Bronchial epithelial cell (primary cell): ENCODE results near the gene TSPAN15. TPM values are rescaled to one million over a fixed set of nuclear protein-coding genes. Genes with fewer than 3 reads are reported as not detected.

ENCODE experiments used
- DNase-seq: peaks from one replicate; pipeline ENCODE4 v3.0.0-alpha.2; 2010; ENCODE audit warnings: low read depth
- FAIRE-seq: peaks from 2 replicates; lab custom pipeline; 2011; peaks lifted over from hg19 to GRCh38; lab: Jason Lieb, UNC
- H3K27me3 ChIP-seq: 2 replicates; pipeline ENCODE4 v1.5.1; 2011; ENCODE audit warnings: low read length; ENCODE audit not compliant: control insufficient read depth, insufficient read depth
- H3K36me3 ChIP-seq: 2 replicates; pipeline ENCODE4 v1.5.1; 2011; ENCODE audit warnings: low read length; ENCODE audit not compliant: control insufficient read depth, insufficient read depth
- H3K4me3 ChIP-seq: 2 replicates; pipeline ENCODE4 v1.5.1; 2011; ENCODE audit warnings: mild to moderate bottlenecking, low read depth, low read length, control low read depth
- total RNA-seq: library from RNA; depleted of rRNA; stranded (reverse); fragments of >200 nt; gene quantifications from 2 replicates; pipeline ENCODE4 v1.2.1, GENCODE V29; 2014
- TF ChIP-seq, protein P1 (sequence below): IDR thresholded peaks from 2 replicates; pipeline ENCODE4 v1.5.1; 2011; ENCODE audit warnings: mild to moderate bottlenecking, moderate library complexity, low read length, control low read depth, inconsistent platforms; ENCODE audit not compliant: insufficient read depth, severe bottlenecking

Gene TSPAN15
- total RNA-seq, 1 donor from 2014 or later: 12.1 TPM

DNA sequence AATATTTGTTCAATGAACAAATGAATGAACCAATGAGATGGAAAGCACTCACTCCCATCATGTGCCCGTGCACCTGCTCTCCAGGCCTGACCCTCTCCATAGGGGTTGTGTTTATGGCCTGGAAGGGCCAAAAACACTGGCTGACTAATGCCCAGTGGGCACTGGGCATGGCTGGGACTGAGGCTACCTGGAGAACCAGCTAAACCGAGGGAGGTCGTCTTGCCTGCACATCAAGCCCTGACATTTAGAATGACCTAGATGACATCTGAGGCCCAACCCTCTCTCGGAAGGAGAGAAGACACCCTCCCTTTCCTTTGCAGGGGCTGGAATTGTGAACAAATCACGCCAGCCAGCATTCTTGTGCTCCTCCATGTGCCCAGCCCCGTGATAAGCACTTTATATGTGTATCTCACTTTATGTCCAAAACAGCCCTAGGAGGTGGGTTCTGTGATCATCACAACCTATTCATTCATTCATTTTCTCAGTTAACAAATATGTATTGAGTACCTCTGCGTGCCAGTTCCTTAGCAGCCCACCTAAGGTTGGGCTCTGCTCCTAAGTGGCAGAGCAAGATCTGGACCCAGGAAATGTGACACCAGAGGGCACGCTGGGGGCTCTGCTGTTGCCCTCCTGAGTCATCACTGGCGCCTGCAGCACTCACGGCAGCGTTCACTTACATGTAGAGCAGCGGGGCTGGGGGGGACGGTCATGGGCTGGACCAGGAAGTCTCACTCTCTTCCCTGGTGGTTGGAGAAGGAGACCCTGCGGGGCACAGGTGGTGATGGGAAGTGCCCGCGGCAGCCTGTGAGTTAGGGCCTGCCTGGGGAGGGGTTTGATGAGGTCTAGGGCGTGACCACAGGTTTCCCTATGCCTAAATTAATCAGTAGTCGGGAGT lies 52.0 kb downstream of the TSPAN15 start:
- FAIRE-seq (peak; percentile 92), DNase-seq (no peak)
- Histone ChIP-seq H3K4me3 (no peak overlapping the region), H3K36me3 (no peaks in the 10 kb centered on the region), H3K27me3 (no peaks in the 10 kb centered on the region)
- TF ChIP-seq, protein P1, sequence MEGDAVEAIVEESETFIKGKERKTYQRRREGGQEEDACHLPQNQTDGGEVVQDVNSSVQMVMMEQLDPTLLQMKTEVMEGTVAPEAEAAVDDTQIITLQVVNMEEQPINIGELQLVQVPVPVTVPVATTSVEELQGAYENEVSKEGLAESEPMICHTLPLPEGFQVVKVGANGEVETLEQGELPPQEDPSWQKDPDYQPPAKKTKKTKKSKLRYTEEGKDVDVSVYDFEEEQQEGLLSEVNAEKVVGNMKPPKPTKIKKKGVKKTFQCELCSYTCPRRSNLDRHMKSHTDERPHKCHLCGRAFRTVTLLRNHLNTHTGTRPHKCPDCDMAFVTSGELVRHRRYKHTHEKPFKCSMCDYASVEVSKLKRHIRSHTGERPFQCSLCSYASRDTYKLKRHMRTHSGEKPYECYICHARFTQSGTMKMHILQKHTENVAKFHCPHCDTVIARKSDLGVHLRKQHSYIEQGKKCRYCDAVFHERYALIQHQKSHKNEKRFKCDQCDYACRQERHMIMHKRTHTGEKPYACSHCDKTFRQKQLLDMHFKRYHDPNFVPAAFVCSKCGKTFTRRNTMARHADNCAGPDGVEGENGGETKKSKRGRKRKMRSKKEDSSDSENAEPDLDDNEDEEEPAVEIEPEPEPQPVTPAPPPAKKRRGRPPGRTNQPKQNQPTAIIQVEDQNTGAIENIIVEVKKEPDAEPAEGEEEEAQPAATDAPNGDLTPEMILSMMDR: no peak

DNA sequence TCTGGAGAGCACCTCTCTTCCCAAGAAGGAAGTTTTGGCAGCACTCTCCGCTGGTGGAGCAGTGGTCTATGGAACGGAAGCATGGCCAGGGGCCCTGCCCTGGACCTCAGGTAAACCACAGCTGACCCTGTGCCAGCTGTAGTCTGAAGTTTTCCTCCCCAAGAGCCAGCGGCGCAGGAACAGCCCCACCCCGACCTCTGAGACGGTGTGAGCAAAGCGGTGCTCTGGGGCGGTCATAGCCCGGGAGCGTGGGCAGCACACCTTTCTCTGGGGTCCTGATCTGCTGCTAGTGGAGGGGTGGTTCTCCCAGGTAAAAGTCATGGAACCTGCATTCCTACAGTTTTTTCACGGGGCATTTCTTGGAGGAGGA lies 52.6 kb downstream of the TSPAN15 start:
- Histone ChIP-seq H3K4me3 (no peak overlapping the region), H3K27me3 (no peaks in the 10 kb centered on the region), H3K36me3 (no peaks in the 10 kb centered on the region)
- no peak for FAIRE-seq
- DNase-seq: no peak
- TF ChIP-seq, protein P1: no peak

DNA sequence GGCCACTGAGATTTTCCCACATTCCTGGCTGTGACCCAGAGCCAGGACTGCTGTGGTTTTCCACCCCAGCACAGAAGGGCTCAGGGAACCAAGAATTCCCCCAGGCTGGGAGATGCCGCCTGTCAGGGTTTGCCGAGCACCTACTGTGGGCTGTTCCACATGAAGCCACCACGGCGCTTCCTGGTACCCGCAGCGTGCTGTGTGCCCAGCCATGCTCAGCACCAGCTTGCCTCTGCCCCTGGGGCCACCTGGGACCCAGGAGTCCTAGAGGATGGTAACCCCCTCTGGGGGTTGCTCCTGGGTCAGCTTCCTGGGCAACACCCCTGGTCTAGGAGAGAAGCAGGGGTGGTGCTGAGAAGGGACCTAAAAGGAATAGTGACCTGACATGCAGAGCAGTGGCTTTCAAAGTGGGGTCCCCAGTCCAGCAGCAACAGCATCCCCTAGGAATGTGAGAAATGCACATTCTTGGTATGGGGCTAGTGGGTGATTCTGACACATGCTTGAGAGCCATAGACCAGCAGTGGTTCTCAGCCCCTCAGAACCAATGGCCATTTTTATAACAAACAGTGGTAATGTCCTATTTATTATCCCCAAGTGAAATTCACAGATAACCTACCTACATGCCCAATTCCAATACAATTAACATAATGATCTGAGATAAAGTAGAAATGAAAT lies 53.4 kb downstream of the TSPAN15 start:
- no peak for FAIRE-seq
- no peaks in the 10 kb centered on the region for H3K27me3 ChIP-seq
- no peak for DNase-seq
- TF ChIP-seq, protein P1: no peak
- no peak overlapping the region for H3K4me3 ChIP-seq
- H3K36me3 ChIP-seq: no peaks in the 10 kb centered on the region

DNA sequence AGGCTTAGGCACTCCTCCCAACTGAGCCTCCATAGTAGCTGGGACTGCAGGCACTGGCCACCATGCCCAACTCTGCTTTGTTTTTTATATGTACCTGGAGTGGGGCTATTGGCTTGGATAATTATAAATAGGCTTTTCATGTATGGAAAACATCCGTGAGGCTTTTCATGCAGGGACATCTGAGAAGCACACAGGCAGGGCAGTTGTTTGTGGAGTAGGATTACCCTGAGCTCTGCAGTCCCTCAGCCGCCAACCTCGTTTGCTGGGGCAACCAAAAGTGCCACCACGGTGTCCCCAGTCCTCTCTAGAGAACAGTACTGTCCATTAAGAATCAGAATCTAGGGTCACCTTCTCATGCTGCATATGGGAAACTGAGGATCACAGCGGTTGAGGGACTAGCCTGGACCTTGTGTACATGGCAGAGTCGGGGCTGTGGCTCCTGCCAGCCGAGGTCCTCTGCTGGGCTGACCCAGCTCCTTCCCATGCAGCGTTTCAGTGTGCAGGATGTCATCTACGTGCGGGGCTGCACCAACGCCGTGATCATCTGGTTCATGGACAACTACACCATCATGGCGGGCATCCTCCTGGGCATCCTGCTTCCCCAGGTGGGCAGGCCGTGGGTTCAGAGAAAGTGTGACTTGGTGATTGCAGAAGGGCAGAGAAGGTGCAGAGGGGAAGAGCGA lies 54.5 kb downstream of the TSPAN15 start:
- no peaks in the 10 kb centered on the region for H3K27me3 ChIP-seq
- DNase-seq (no peak), FAIRE-seq (no peak)
- TF ChIP-seq, protein P1: no peak
- H3K4me3 ChIP-seq: no peak overlapping the region
- H3K36me3 ChIP-seq: no peaks in the 10 kb centered on the region

DNA sequence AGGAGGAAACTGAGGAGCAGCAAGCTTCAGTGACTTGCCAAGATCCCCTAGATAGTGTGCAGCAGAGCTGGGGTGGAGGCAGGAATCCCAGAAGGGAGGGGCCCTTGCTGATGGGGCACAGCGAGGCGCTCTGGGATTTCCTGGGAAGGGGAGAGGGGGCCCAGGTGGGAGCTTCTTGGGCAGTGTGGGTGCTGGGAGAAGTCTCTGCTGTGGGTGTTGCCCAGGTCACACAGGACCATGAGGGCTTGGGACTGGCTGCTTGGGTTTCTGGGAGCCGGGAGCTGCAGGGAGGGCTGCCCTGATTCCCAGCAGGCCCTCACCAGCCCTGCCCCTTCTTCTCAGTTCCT lies 55.2 kb downstream of the TSPAN15 start:
- no peak for FAIRE-seq
- Histone ChIP-seq H3K4me3 (no peak overlapping the region), H3K36me3 (no peaks in the 10 kb centered on the region), H3K27me3 (no peaks in the 10 kb centered on the region)
- DNase-seq: no peak
- TF ChIP-seq, protein P1: no peak
